ENCODE data around the gene GSE1.

The GSE1 gene

GRCh38 chr16:85622683-85623082 lies 9.6 kb downstream of the GSE1 start:
- DNase-seq = no peak

- DNase-seq = no peak
Observed at GRCh38 chr16:85623250-85623649, 10.1 kb downstream of the GSE1 start.

- no peak for DNase-seq
Observed at GRCh38 chr16:85623997-85624601, 11.0 kb downstream of the GSE1 start.

- DNase-seq = no peak
Observed at GRCh38 chr16:85624646-85625045, 11.5 kb downstream of the GSE1 start.

- no peak for DNase-seq
Observed at GRCh38 chr16:85625053-85625452, 11.9 kb downstream of the GSE1 start.

- DNase-seq = no peak
Observed at GRCh38 chr16:85625485-85626117, 12.5 kb downstream of the GSE1 start.

- DNase-seq = peak; percentile 88
Observed at GRCh38 chr16:85626191-85626981, 13.3 kb downstream of the GSE1 start.

- no peak for DNase-seq
Observed at GRCh38 chr16:85627089-85627488, 14.0 kb downstream of the GSE1 start.

GRCh38 chr16:85627526-85628264 lies 14.6 kb downstream of the GSE1 start:
- no peak for DNase-seq

GRCh38 chr16:85628265-85628556 lies 15.1 kb downstream of the GSE1 start:
- no peak for DNase-seq

GRCh38 chr16:85628645-85629044 lies 15.5 kb downstream of the GSE1 start:
- no peak for DNase-seq

GRCh38 chr16:85629326-85629725 lies 16.2 kb downstream of the GSE1 start:
- DNase-seq = no peak

- no peak for DNase-seq
Observed at GRCh38 chr16:85629853-85630252, 16.7 kb downstream of the GSE1 start.

- no peak for DNase-seq
Observed at GRCh38 chr16:85631230-85631629, 18.1 kb downstream of the GSE1 start.

- peak; percentile 37 for DNase-seq
Observed at GRCh38 chr16:85631802-85632393, 18.8 kb downstream of the GSE1 start.

GRCh38 chr16:85632709-85633437 lies 19.8 kb downstream of the GSE1 start:
- no peak for DNase-seq

- no peak for DNase-seq
Observed at GRCh38 chr16:85633438-85633743, 20.3 kb downstream of the GSE1 start.

- no peak for DNase-seq
Observed at GRCh38 chr16:85633888-85634287, 20.8 kb downstream of the GSE1 start.

GRCh38 chr16:85634747-85635544 lies 21.8 kb downstream of the GSE1 start:
- DNase-seq = no peak

GRCh38 chr16:85635545-85636140 lies 22.5 kb downstream of the GSE1 start:
- no peak for DNase-seq

GRCh38 chr16:85636234-85636812 lies 23.2 kb downstream of the GSE1 start:
- DNase-seq = no peak
